Middle frontal gyrus (tissue), 1 donor: ENCODE results near the gene ZNF780B.

Source experiments
- DNase-seq: peaks from one replicate; pipeline ENCODE4 v3.0.0-alpha.2; 2015; ENCODE audit warnings: low spot score; ENCODE audit errors: extremely low spot score

Gene ZNF780B

DNA sequence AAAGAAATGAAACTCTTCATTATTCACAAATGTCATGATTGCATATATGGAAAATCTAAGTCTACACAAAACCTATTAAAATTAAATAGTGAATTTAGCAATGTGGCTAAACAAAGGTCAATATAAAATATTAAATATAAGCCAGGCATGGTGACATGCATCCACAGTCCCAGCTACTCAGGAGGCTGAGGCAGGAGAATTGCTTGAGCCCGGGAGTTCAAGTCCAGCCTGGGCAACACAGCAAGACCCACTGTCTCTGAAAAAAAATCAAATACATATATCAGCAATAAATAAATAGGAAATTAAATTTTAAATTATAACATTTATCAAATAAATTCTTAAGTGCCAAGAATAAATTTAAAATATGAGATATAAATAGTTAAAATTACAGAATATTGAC lies 73.1 kb downstream of the ZNF780B start:
- no peak for DNase-seq
